Activated naive CD4-positive, alpha-beta T cell treated with anti-CD3 and anti-CD28 coated beads, Interleukin-2, amount 50 U/mL, for 16 hours (primary cell): ENCODE data around the gene TMTC4.
"Not testable (repeated sequence)": the region's sequence is repeated elsewhere in the genome, so short reads cannot be mapped to it uniquely, and the experiment has no call there.

ENCODE experiments used
- DNase-seq: peaks from one replicate; pipeline ENCODE4 v3.0.0-alpha.2; 2020

Gene TMTC4

GRCh38 chr13:100581030-100581429 lies 93.6 kb downstream of the TMTC4 start:
- DNase-seq, result no peak

- DNase-seq, result no peak
These were observed 94.5 kb downstream of the TMTC4 start for GRCh38 chr13:100580045-100580444.

- not testable (repeated sequence) for DNase-seq
These were observed 97.4 kb downstream of the TMTC4 start for GRCh38 chr13:100577239-100577638.

- DNase-seq, result peak; percentile 71
These were observed 101.5 kb downstream of the TMTC4 start for GRCh38 chr13:100573121-100573520.

GRCh38 chr13:100566543-100566942 lies 108.1 kb downstream of the TMTC4 start:
- no peak for DNase-seq

- DNase-seq, result no peak
These were observed 109.3 kb downstream of the TMTC4 start for GRCh38 chr13:100565286-100565685.

GRCh38 chr13:100564444-100565223 lies 110.0 kb downstream of the TMTC4 start:
- DNase-seq, result no peak

GRCh38 chr13:100563779-100564178 lies 110.8 kb downstream of the TMTC4 start:
- DNase-seq, result no peak

GRCh38 chr13:100561599-100562204 lies 112.9 kb downstream of the TMTC4 start:
- DNase-seq, result no peak

GRCh38 chr13:100561158-100561499 lies 113.5 kb downstream of the TMTC4 start:
- DNase-seq, result no peak

GRCh38 chr13:100560498-100561157 lies 114.0 kb downstream of the TMTC4 start:
- DNase-seq, result no peak

- no peak for DNase-seq
These were observed 114.7 kb downstream of the TMTC4 start for GRCh38 chr13:100559886-100560285.
